22Rv1 (cell line): Measurements from ENCODE around the gene C2orf49.

Source experiments
- CTCF ChIP-seq: fragments of 450-650 bp; IDR thresholded peaks from 2 replicates; pipeline ENCODE4 v1.5.1; 2017; ENCODE audit warnings: mild to moderate bottlenecking
- ZFX ChIP-seq: fragments of 450-650 bp; IDR thresholded peaks from 2 replicates; pipeline ENCODE4 v1.6.1; 2017; ENCODE audit warnings: antibody characterized with exemption, borderline replicate concordance

- TF ChIP-seq CTCF (no peak), ZFX (no peak)
Measured at GRCh38 chr2:105376010-105376409, 38.7 kb downstream of the C2orf49 start.
